Lung microvascular endothelial cell (primary cell): ENCODE measurements around the gene KRT1. TPM values are rescaled to one million over a fixed set of nuclear protein-coding genes. Genes with fewer than 3 reads are reported as not detected.

Source experiments
- DNase-seq, 2 donors: peaks; one replicate each; pipeline versions ENCODE4 v3.0.0 to v3.0.0-alpha.2; 2010; ENCODE audit warnings: low read depth in 2 of 2
- total RNA-seq: library from RNA; depleted of rRNA; stranded (reverse); fragments of >200 nt; gene quantifications from 2 replicates; pipeline ENCODE4 v1.2.1, GENCODE V29; 2014

Gene KRT1
- total RNA-seq, 1 donor from 2014 or later = not detected

- no peak for DNase-seq
Observed at GRCh38 chr12:52636189-52636588, 44.0 kb downstream of the KRT1 start.

GRCh38 chr12:52634266-52635056 is 45.7 kb downstream of the KRT1 start:
- no peak for DNase-seq

- DNase-seq = no peak
Observed at GRCh38 chr12:52633383-52633782, 46.8 kb downstream of the KRT1 start.

GRCh38 chr12:52632656-52633055 is 47.6 kb downstream of the KRT1 start:
- DNase-seq = no peak

- no peak for DNase-seq
Observed at GRCh38 chr12:52631676-52632459, 48.3 kb downstream of the KRT1 start.

GRCh38 chr12:52631264-52631663 is 48.9 kb downstream of the KRT1 start:
- DNase-seq = no peak

- DNase-seq = peak in 1 of 2 donors; percentile 17
Observed at GRCh38 chr12:52630599-52631200, 49.5 kb downstream of the KRT1 start.

GRCh38 chr12:52630008-52630500 is 50.2 kb downstream of the KRT1 start:
- no peak for DNase-seq

GRCh38 chr12:52629281-52630007 is 50.8 kb downstream of the KRT1 start:
- DNase-seq = no peak

GRCh38 chr12:52628841-52629240 is 51.4 kb downstream of the KRT1 start:
- no peak for DNase-seq

GRCh38 chr12:52628111-52628507 is 52.1 kb downstream of the KRT1 start:
- no peak for DNase-seq

GRCh38 chr12:52627395-52628110 is 52.7 kb downstream of the KRT1 start:
- no peak for DNase-seq

Other genes starting within 250 kb of the KRT1 start
- not detected in 2 replicates for gene KRT75, start 246.0 kb downstream of the KRT1 start, total RNA-seq
- gene KRT6B, start 228.3 kb downstream of the KRT1 start, total RNA-seq = not detected in 2 replicates
- gene KRT6C, start 206.6 kb downstream of the KRT1 start, total RNA-seq = not detected in 2 replicates
- gene KRT6A, start 187.2 kb downstream of the KRT1 start, total RNA-seq = not detected in 2 replicates
- not detected in 2 replicates for gene KRT5, start 160.0 kb downstream of the KRT1 start, total RNA-seq
- not detected in 2 replicates for gene KRT71, start 127.3 kb downstream of the KRT1 start, total RNA-seq
- gene KRT74, start 106.6 kb downstream of the KRT1 start, total RNA-seq = not detected in 2 replicates
- gene KRT72, start 78.9 kb downstream of the KRT1 start, total RNA-seq = not detected in 2 replicates
- gene KRT73, start 61.8 kb downstream of the KRT1 start, total RNA-seq = not detected in 2 replicates
- gene KRT2, start 28.2 kb downstream of the KRT1 start, total RNA-seq = not detected in 2 replicates
- not detected in 2 replicates for gene KRT77, start 23.1 kb upstream of the KRT1 start, total RNA-seq
- not detected in 2 replicates for gene KRT76, start 96.9 kb upstream of the KRT1 start, total RNA-seq
- not detected in 2 replicates for gene KRT3, start 115.7 kb upstream of the KRT1 start, total RNA-seq
- gene KRT4, start 133.7 kb upstream of the KRT1 start, total RNA-seq = not detected in 2 replicates
- not detected in 2 replicates for gene KRT79, start 153.9 kb upstream of the KRT1 start, total RNA-seq
- not detected in 2 replicates for gene KRT78, start 168.6 kb upstream of the KRT1 start, total RNA-seq
- gene KRT8, start 224.7 kb upstream of the KRT1 start, total RNA-seq = 11.3 and 12.6 TPM in 2 replicates